H1 (cell line): ENCODE results near the gene ANXA8. TPM values are rescaled to one million over a fixed set of nuclear protein-coding genes. Genes with fewer than 3 reads are reported as not detected.
A peak's percentile ranks its signal among the peaks of the same experiment; 100 is the strongest.

ENCODE experiments used
- CTCF ChIA-PET: fragments of 300-600 bp; sonication (Branson Sonifier 250); formaldehyde crosslinking; loops from one replicate; lab custom pipeline; 2021; ENCODE audit not compliant: partially characterized antibody; lab: Charles Lee
- POLR2A ChIA-PET: fragments of 300-600 bp; sonication (Branson Sonifier 250); formaldehyde crosslinking; loops from one replicate; lab custom pipeline; 2021; ENCODE audit warnings: inconsistent platforms; ENCODE audit not compliant: partially characterized antibody; lab: Charles Lee
- DNase-seq, 2 experiments: peaks; one replicate each; pipeline versions ENCODE4 v3.0.0 to v3.0.0-alpha.2; 2010 to 2022; ENCODE audit warnings: low spot score in 2 of 2, low read depth in 1 of 2, mixed read lengths in 1 of 2
- FAIRE-seq: peaks from 2 replicates; lab custom pipeline; 2011; peaks lifted over from hg19 to GRCh38; lab: Jason Lieb, UNC
- H2AFZ ChIP-seq: 2 replicates; pipeline ENCODE4 v1.8.1; 2012; ENCODE audit warnings: low read length, inconsistent platforms
- H2AK5ac ChIP-seq: 2 replicates; pipeline ENCODE4 v1.6.1; 2013; ENCODE audit warnings: low read depth, low read length
- H2BK120ac ChIP-seq: replicated peaks from 2 replicates; pipeline ENCODE3; 2013; ENCODE audit warnings: low read depth, low read length, inconsistent platforms
- H2BK12ac ChIP-seq: 2 replicates; pipeline ENCODE4 v1.6.1; 2013; ENCODE audit warnings: low read depth, low read length
- H2BK15ac ChIP-seq: 2 replicates; pipeline ENCODE4 v1.6.1; 2013; ENCODE audit warnings: low read length
- H2BK20ac ChIP-seq: 2 replicates; pipeline ENCODE4 v1.6.1; 2013; ENCODE audit warnings: low read length
- H2BK5ac ChIP-seq: 2 replicates; pipeline ENCODE4 v1.6.1; 2013; ENCODE audit warnings: low read depth, low read length
- H3K14ac ChIP-seq: 2 replicates; pipeline ENCODE4 v1.6.1; 2013; ENCODE audit warnings: inconsistent platforms; ENCODE audit not compliant: insufficient read length
- H3K18ac ChIP-seq: 2 replicates; pipeline ENCODE4 v1.6.1; 2013; ENCODE audit warnings: low read length; ENCODE audit errors: extremely low read depth
- H3K23ac ChIP-seq: 2 replicates; pipeline ENCODE4 v1.6.1; 2013; ENCODE audit warnings: inconsistent platforms; ENCODE audit not compliant: insufficient read length
- H3K23me2 ChIP-seq: 2 replicates; pipeline ENCODE4 v1.6.1; 2013; ENCODE audit warnings: low read depth, low read length
- H3K27ac ChIP-seq: 2 replicates; pipeline ENCODE4 v1.6.1; 2011; ENCODE audit warnings: low read depth, low read length, inconsistent platforms
- H3K27me3 ChIP-seq, 4 experiments: replicated peaks in 1 of 4; 1 replicate in 1 of 4; 2 replicates in 3 of 4; pipeline versions ENCODE4 v1.6.1 to v1.8.1; 2011 to 2013; ENCODE audit warnings: low read length in 3 of 4, mild to moderate bottlenecking in 3 of 4, inconsistent platforms in 2 of 4, mixed read lengths in 2 of 4, moderate library complexity in 1 of 4; ENCODE audit not compliant: control insufficient read depth in 3 of 4, insufficient read depth in 3 of 4; ENCODE audit errors: extremely low read depth in 1 of 4
- H3K36me3 ChIP-seq, 4 experiments: 2 replicates each; pipeline versions ENCODE4 v1.6.1 to v1.8.1; 2011 to 2013; ENCODE audit warnings: mild to moderate bottlenecking in 4 of 4, low read length in 3 of 4, moderate library complexity in 2 of 4, control low read depth in 1 of 4, inconsistent platforms in 1 of 4; ENCODE audit not compliant: insufficient read depth in 4 of 4, control insufficient read depth in 2 of 4
- H3K4ac ChIP-seq: replicated peaks from 2 replicates; pipeline ENCODE3; 2013; ENCODE audit warnings: low read length, low read depth, mixed read lengths, inconsistent platforms; ENCODE audit not compliant: insufficient read length
- H3K4me1 ChIP-seq, 4 experiments: replicated peaks in 1 of 4; 1 replicate in 1 of 4; 2 replicates in 3 of 4; pipeline versions ENCODE4 v1.6.1 to v1.8.1; 2011 to 2013; ENCODE audit warnings: low read length in 3 of 4, inconsistent platforms in 2 of 4, mixed read lengths in 1 of 4; ENCODE audit not compliant: insufficient read depth in 4 of 4, control insufficient read depth in 3 of 4
- H3K4me2 ChIP-seq, 2 experiments: 2 replicates each; pipeline versions ENCODE4 v1.6.1 to v1.8.1; 2011 to 2013; ENCODE audit warnings: low read depth in 2 of 2, low read length in 2 of 2, control low read depth in 1 of 2, inconsistent platforms in 1 of 2, mild to moderate bottlenecking in 1 of 2; ENCODE audit not compliant: insufficient read depth in 1 of 2
- H3K4me3 ChIP-seq, 4 experiments: fragments of 200-600, 300-600 bp in 1 of 4; sonication (generic), shearing (Covaris generic), sonication (Bioruptor Twin) in 1 of 4; 2 replicates each; pipeline versions ENCODE4 v1.5.1 to v1.8.1; 2011 to 2016; ENCODE audit warnings: low read length in 4 of 4, low read depth in 3 of 4, control low read depth in 2 of 4, inconsistent platforms in 2 of 4, mild to moderate bottlenecking in 2 of 4, mixed read lengths in 1 of 4, moderate library complexity in 1 of 4; ENCODE audit not compliant: insufficient read depth in 2 of 4; ENCODE audit errors: extremely low read depth in 1 of 4
- H3K56ac ChIP-seq: replicated peaks from 2 replicates; pipeline ENCODE3; 2013; ENCODE audit warnings: low read depth, mild to moderate bottlenecking, mixed read lengths, low read length, inconsistent platforms; ENCODE audit not compliant: insufficient read length
- H3K79me1 ChIP-seq: 2 replicates; pipeline ENCODE4 v1.6.1; 2013; ENCODE audit warnings: low read depth, low read length, control low read depth
- H3K79me2 ChIP-seq, 2 experiments: 2 replicates each; pipeline versions ENCODE4 v1.6.1 to v1.8.1; 2012 to 2013; ENCODE audit warnings: low read length in 2 of 2, mild to moderate bottlenecking in 2 of 2, inconsistent platforms in 1 of 2; ENCODE audit not compliant: insufficient read depth in 2 of 2, control insufficient read depth in 1 of 2
- H3K9ac ChIP-seq, 4 experiments: replicated peaks in 1 of 4; 1 replicate in 1 of 4; 2 replicates in 3 of 4; pipeline versions ENCODE4 v1.6.1 to v1.8.1; 2011 to 2013; ENCODE audit warnings: low read depth in 3 of 4, low read length in 3 of 4, control low read depth in 2 of 4, mild to moderate bottlenecking in 2 of 4, moderate library complexity in 2 of 4, inconsistent platforms in 1 of 4; ENCODE audit errors: extremely low read depth in 1 of 4
- H3K9me3 ChIP-seq, 2 experiments: 2 replicates each; pipeline versions ENCODE4 v1.6.1 to v1.8.1; 2012 to 2013; ENCODE audit warnings: mild to moderate bottlenecking in 2 of 2, moderate library complexity in 2 of 2, control low read depth in 1 of 2, inconsistent platforms in 1 of 2, low read depth in 1 of 2, low read length in 1 of 2, mixed read lengths in 1 of 2; ENCODE audit not compliant: insufficient read depth in 2 of 2
- H4K20me1 ChIP-seq, 2 experiments: replicated peaks in 1 of 2; 2 replicates each; pipeline versions ENCODE3 to v1.8.1; 2011 to 2013; ENCODE audit warnings: inconsistent platforms in 2 of 2, low read length in 2 of 2, mild to moderate bottlenecking in 1 of 2; ENCODE audit not compliant: insufficient read depth in 2 of 2, control insufficient read depth in 1 of 2
- H4K5ac ChIP-seq: 2 replicates; pipeline ENCODE4 v1.6.1; 2013; ENCODE audit warnings: low read length, low read depth, mixed read lengths, inconsistent platforms; ENCODE audit not compliant: insufficient read length
- H4K8ac ChIP-seq: 2 replicates; pipeline ENCODE4 v1.8.0; 2013; ENCODE audit warnings: mild to moderate bottlenecking, moderate library complexity, low read length, inconsistent platforms; ENCODE audit not compliant: insufficient read depth; ENCODE audit errors: extremely low read depth
- H4K91ac ChIP-seq: replicated peaks from 2 replicates; pipeline ENCODE3; 2013; ENCODE audit warnings: low read length, mixed read lengths, inconsistent platforms; ENCODE audit not compliant: insufficient read length
- BACH1 ChIP-seq: IDR thresholded peaks from 2 replicates; pipeline ENCODE4 v1.6.1; 2012; ENCODE audit warnings: low read length, improper control_type of control experiment
- CTCF ChIP-seq, 3 experiments: IDR thresholded peaks; 1 replicate in 2 of 3; 2 replicates in 1 of 3; pipeline versions ENCODE4 v1.5.1 to v1.6.1; 2011; ENCODE audit warnings: low read length in 3 of 3, mild to moderate bottlenecking in 3 of 3, inconsistent platforms in 2 of 3, low read depth in 1 of 3, moderate library complexity in 1 of 3; ENCODE audit not compliant: insufficient read depth in 1 of 3; ENCODE audit errors: control extremely low read depth in 1 of 3
- HDAC2 ChIP-seq, 2 experiments: fragments of 300-600 bp in 1 of 2; sonication (generic) in 1 of 2; IDR thresholded peaks; 2 replicates each; pipeline ENCODE4 v1.6.1; 2011 to 2012; ENCODE audit warnings: low read depth in 2 of 2, low read length in 2 of 2, mild to moderate bottlenecking in 2 of 2, moderate library complexity in 2 of 2, borderline replicate concordance in 1 of 2, inconsistent platforms in 1 of 2
- MAFK ChIP-seq: IDR thresholded peaks from 2 replicates; pipeline ENCODE4 v1.6.1; 2012; ENCODE audit warnings: low read depth, mild to moderate bottlenecking, improper control_type of control experiment, low read length
- POU5F1 ChIP-seq: IDR thresholded peaks from 2 replicates; pipeline ENCODE4 v1.6.1; 2011; ENCODE audit warnings: low read depth, mild to moderate bottlenecking, low read length, moderate library complexity
- RBBP5 ChIP-seq: IDR thresholded peaks from 2 replicates; pipeline ENCODE4 v1.7.1; 2012; ENCODE audit warnings: low read depth, mild to moderate bottlenecking, inconsistent platforms, low read length, moderate library complexity, borderline replicate concordance
- WGBS, 2 experiments: shearing (Covaris generic) in 1 of 2; methylation state at CpG; one replicate each; pipeline versions ENCODE4 v1.1.6 to v1.1.7; 2013 to 2015; ENCODE audit warnings: low lambda C conversion rate in 2 of 2, mixed read lengths in 2 of 2, inconsistent platforms in 1 of 2, low coverage in 1 of 2, missing lambda C conversion rate in 1 of 2; ENCODE audit not compliant: insufficient replicate concordance in 2 of 2, insufficient coverage in 1 of 2, insufficient read length in 1 of 2; ENCODE audit errors: extremely low coverage in 1 of 2, missing lambda C conversion rate in 1 of 2; 5-methylcytosine and 5-hydroxymethylcytosine counted together
- polyA plus RNA-seq, 7 experiments: library from polyadenylated mRNA; depleted of rRNA in 3 of 7; stranded (reverse) in 5 of 7; unstranded in 2 of 7; fragments of >200 nt in 5 of 7; fragments of 200-250 nt in 2 of 7; gene quantifications; 1 replicate in 5 of 7; 2 replicates in 1 of 7; 4 replicates in 1 of 7; pipeline versions ENCODE4 v1.2.1 to v1.2.3, GENCODE V29; 2011 to 2013; ENCODE audit warnings: missing spikeins in 2 of 7, mixed read lengths in 2 of 7
- total RNA-seq: library from RNA; stranded (reverse); fragmentation: NEBNext Ultra II Directional; extraction: Animal tissue kit (Norgen Biotek cat#: 25700); gene quantifications from 2 replicates; pipeline ENCODE4 v1.2.1, GENCODE V29; 2021

ANXA8 gene
- total and polyA plus RNA-seq, 2 of the 8 experiments (the other 6 are each of a cell fraction or from before 2014, with no cell fraction given), result 0.15 TPM; not detected in 1

- no peak for FAIRE-seq
- TF ChIP-seq CTCF (IDR thresholded peaks at IDR 0.05; ENCODE audit: control extremely low read depth in 1 of 3, insufficient read depth in 1 of 3, low read depth in 1 of 3, low read length in 3 of 3) (no peak), HDAC2 (IDR thresholded peaks at IDR 0.05; ENCODE audit: borderline replicate concordance in 1 of 2, low read depth in 2 of 2, low read length in 2 of 2) (no peak), BACH1 (no peak), MAFK (no peak), RBBP5 (no peak), POU5F1 (no peak)
Observed at GRCh38 chr10:47458466-47459154, 25.3 kb downstream of the ANXA8 start.

More at GRCh38 chr10:47458466-47459154, 25.3 kb downstream of the ANXA8 start:
- Histone ChIP-seq H4K8ac (no peak overlapping the region), H3K9ac (no peak overlapping the region), H3K36me3 (no peaks in the 10 kb centered on the region), H3K4ac (no peak overlapping the region), H3K4me3 (no peak overlapping the region), H2AK5ac (no peak overlapping the region), H3K4me1 (no peaks in the 10 kb centered on the region), H3K14ac (no peak overlapping the region), H4K5ac (no peak overlapping the region), H3K56ac (no peak overlapping the region), H3K79me1 (no peaks in the 10 kb centered on the region), H2BK20ac (no peak overlapping the region), H3K27ac (no peak overlapping the region), H2BK12ac (no peak overlapping the region), H3K18ac (no peak overlapping the region), H2BK5ac (no peak overlapping the region), H4K91ac (no peak overlapping the region), H3K4me2 (no peak overlapping the region), H3K23ac (no peak overlapping the region), H3K23me2 (no peaks in the 10 kb centered on the region), H3K27me3 (no peaks in the 10 kb centered on the region), H3K9me3 (no peaks in the 10 kb centered on the region), H2BK15ac (no peak overlapping the region), H2AFZ (no peak overlapping the region), H4K20me1 (no peaks in the 10 kb centered on the region), H2BK120ac (no peak overlapping the region), H3K79me2 (no peaks in the 10 kb centered on the region)
- CTCF ChIA-PET, result interaction anchor here (1.3 kb wide), 1 partner anchor 19 kb away, joined by 4 read pairs; no protein-coding TSS in a partner anchor
- WGBS, 2 experiments, result 78% methylated on average over 3 of the region's 4 CpGs; no CpG with 5 or more reads in 1 of the 2 experiments
- POLR2A ChIA-PET, result no interaction called here
- peak in 1 of 2 experiments; percentile 10 for DNase-seq
